ENCODE measurements around the gene ERICH3.
A peak's percentile ranks its signal among the peaks of the same experiment; 100 is the strongest.

ERICH3 gene

GRCh38 chr1:74652711-74653139 is 20.9 kb downstream of the ERICH3 start:
- peak in 1 of 2 experiments; percentile 1 for DNase-seq (ENCODE audit: low read depth in 1 of 2, low spot score in 1 of 2)
- Histone ChIP-seq H3K27ac (replicated peaks) (no peak overlapping the region), H3K27me3 (ENCODE audit: insufficient read depth, poor library complexity, severe bottlenecking) (no peaks in the 10 kb centered on the region), H3K4me3 (replicated peaks; ENCODE audit: insufficient read depth, low read length) (no peak overlapping the region)
- TF ChIP-seq, protein P1, sequence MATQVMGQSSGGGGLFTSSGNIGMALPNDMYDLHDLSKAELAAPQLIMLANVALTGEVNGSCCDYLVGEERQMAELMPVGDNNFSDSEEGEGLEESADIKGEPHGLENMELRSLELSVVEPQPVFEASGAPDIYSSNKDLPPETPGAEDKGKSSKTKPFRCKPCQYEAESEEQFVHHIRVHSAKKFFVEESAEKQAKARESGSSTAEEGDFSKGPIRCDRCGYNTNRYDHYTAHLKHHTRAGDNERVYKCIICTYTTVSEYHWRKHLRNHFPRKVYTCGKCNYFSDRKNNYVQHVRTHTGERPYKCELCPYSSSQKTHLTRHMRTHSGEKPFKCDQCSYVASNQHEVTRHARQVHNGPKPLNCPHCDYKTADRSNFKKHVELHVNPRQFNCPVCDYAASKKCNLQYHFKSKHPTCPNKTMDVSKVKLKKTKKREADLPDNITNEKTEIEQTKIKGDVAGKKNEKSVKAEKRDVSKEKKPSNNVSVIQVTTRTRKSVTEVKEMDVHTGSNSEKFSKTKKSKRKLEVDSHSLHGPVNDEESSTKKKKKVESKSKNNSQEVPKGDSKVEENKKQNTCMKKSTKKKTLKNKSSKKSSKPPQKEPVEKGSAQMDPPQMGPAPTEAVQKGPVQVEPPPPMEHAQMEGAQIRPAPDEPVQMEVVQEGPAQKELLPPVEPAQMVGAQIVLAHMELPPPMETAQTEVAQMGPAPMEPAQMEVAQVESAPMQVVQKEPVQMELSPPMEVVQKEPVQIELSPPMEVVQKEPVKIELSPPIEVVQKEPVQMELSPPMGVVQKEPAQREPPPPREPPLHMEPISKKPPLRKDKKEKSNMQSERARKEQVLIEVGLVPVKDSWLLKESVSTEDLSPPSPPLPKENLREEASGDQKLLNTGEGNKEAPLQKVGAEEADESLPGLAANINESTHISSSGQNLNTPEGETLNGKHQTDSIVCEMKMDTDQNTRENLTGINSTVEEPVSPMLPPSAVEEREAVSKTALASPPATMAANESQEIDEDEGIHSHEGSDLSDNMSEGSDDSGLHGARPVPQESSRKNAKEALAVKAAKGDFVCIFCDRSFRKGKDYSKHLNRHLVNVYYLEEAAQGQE (IDR thresholded peaks at IDR 0.05; ENCODE audit: insufficient replicate concordance, low read depth), result no peak
- no peak for TF ChIP-seq POLR2AphosphoS5 (IDR thresholded peaks at IDR 0.05; ENCODE audit: low read depth)

GRCh38 chr1:74650561-74650960 is 23.0 kb downstream of the ERICH3 start:
- Histone ChIP-seq H3K4me3 (replicated peaks; ENCODE audit: insufficient read depth, low read length) (no peak overlapping the region), H3K27me3 (ENCODE audit: insufficient read depth, poor library complexity, severe bottlenecking) (no peaks in the 10 kb centered on the region), H3K27ac (replicated peaks) (no peak overlapping the region)
- DNase-seq (ENCODE audit: low read depth in 1 of 2, low spot score in 1 of 2), result no peak
- TF ChIP-seq, protein P1 (IDR thresholded peaks at IDR 0.05; ENCODE audit: insufficient replicate concordance, low read depth), result no peak

DNA sequence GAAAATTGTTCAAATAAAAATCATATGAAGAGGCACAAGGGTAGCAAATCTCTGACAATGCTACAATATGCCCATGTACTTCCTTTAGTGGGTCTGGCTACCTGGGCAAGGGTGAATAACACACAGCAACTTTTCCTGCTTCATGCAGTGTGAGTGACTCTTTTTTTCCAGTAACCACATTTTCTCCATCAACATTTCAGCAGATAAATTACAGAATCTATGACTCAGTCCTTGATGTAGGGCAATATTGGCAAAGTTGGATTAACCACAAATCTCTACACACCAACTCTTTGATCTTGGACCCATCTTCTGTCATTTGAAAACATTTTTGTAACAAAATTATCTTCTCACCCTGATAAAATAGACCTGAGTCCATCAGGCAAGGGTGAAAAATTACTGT is 31.7 kb downstream of the ERICH3 start:
- TF ChIP-seq POLR2AphosphoS5 (IDR thresholded peaks at IDR 0.05; ENCODE audit: low read depth) (no peak), GABPA (IDR thresholded peaks at IDR 0.05; ENCODE audit: low read depth) (no peak), SPI1 (IDR thresholded peaks at IDR 0.05; ENCODE audit: borderline replicate concordance, low read depth) (no peak), CTCF (IDR thresholded peaks at IDR 0.05; ENCODE audit: insufficient read depth, low read length) (no peak)
- TF ChIP-seq, protein P1 (IDR thresholded peaks at IDR 0.05; ENCODE audit: insufficient replicate concordance, low read depth), result no peak
- no peak overlapping the region for H3K4me3 ChIP-seq (replicated peaks; ENCODE audit: insufficient read depth, low read length)
- H3K27me3 ChIP-seq (ENCODE audit: insufficient read depth, poor library complexity, severe bottlenecking), result no peaks in the 10 kb centered on the region
- DNase-seq (ENCODE audit: low read depth in 1 of 2, low spot score in 1 of 2), result no peak
- no peak overlapping the region for H3K27ac ChIP-seq (replicated peaks)

DNA sequence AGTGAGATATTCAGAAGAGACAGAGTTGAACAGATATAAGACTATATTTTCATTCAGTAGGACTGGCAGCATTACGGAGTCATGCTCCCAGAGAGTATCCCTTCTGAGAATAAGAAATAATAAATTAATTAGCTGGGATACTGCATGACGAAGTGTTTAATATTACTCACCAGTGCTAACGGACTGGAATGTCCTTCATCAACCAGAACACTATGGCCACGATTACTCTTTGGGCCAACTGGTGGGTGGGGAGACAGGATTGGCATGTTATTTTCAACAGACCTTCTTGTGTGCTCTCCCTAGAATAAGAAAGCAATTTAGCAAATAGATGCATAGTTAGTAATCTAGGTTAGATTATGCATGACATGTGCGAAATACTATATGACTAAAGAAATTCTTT is 32.4 kb downstream of the ERICH3 start:
- no peak for DNase-seq (ENCODE audit: low read depth in 1 of 2, low spot score in 1 of 2)
- TF ChIP-seq GABPA (IDR thresholded peaks at IDR 0.05; ENCODE audit: low read depth) (no peak), POLR2AphosphoS5 (IDR thresholded peaks at IDR 0.05; ENCODE audit: low read depth) (no peak)
- Histone ChIP-seq H3K4me3 (replicated peaks; ENCODE audit: insufficient read depth, low read length) (no peak overlapping the region), H3K27me3 (ENCODE audit: insufficient read depth, poor library complexity, severe bottlenecking) (no peaks in the 10 kb centered on the region), H3K27ac (replicated peaks) (no peak overlapping the region)

GRCh38 chr1:74637296-74637695 is 36.3 kb downstream of the ERICH3 start:
- Histone ChIP-seq H3K27me3 (ENCODE audit: insufficient read depth, poor library complexity, severe bottlenecking) (no peaks in the 10 kb centered on the region), H3K27ac (replicated peaks) (no peak overlapping the region), H3K4me3 (replicated peaks; ENCODE audit: insufficient read depth, low read length) (no peak overlapping the region)
- TF ChIP-seq, protein P1 (IDR thresholded peaks at IDR 0.05; ENCODE audit: insufficient replicate concordance, low read depth), result no peak
- TF ChIP-seq GABPA (IDR thresholded peaks at IDR 0.05; ENCODE audit: low read depth) (no peak), SPI1 (IDR thresholded peaks at IDR 0.05; ENCODE audit: borderline replicate concordance, low read depth) (no peak), CTCF (IDR thresholded peaks at IDR 0.05; ENCODE audit: insufficient read depth, low read length) (no peak), POLR2AphosphoS5 (IDR thresholded peaks at IDR 0.05; ENCODE audit: low read depth) (no peak)
- DNase-seq (ENCODE audit: low read depth in 1 of 2, low spot score in 1 of 2), result no peak
